Posterior cingulate gyrus (tissue), 11 donors: ENCODE measurements around the gene SCFD2.
"Not testable (repeated sequence)": the region's sequence is repeated elsewhere in the genome, so short reads cannot be mapped to it uniquely, and the experiment has no call there.

Experiments used
- DNase-seq, 10 donors: peaks; one replicate each; pipeline versions ENCODE4 v3.0.0 to v3.0.0-alpha.2; 2020 to 2021; ENCODE audit warnings: mixed read lengths in 3 of 10
- intact Hi-C: fragments of 100-400 bp; cut with DNase I; formaldehyde crosslinking; loops from one replicate; pipeline ENCODE4 v1.15.1; 2023

SCFD2 gene

GRCh38 chr4:53156896-53157295 is 209.0 kb downstream of the SCFD2 start:
- intact Hi-C loops, result no loop called here
- no peak for DNase-seq

- intact Hi-C loops, result no loop called here
- DNase-seq, result no peak
These were observed 213.4 kb downstream of the SCFD2 start for GRCh38 chr4:53152467-53152866.

- no peak for DNase-seq
- intact Hi-C loops, result no loop called here
These were observed 214.4 kb downstream of the SCFD2 start for GRCh38 chr4:53151489-53151788.

- intact Hi-C loops, result no loop called here
- no peak for DNase-seq
These were observed 215.0 kb downstream of the SCFD2 start for GRCh38 chr4:53150631-53151488.

- intact Hi-C loops, result no loop called here
- DNase-seq, result no peak
These were observed 218.2 kb downstream of the SCFD2 start for GRCh38 chr4:53147711-53148110.

GRCh38 chr4:53147197-53147596 is 218.7 kb downstream of the SCFD2 start:
- intact Hi-C loops, result no loop called here

GRCh38 chr4:53141308-53141707 is 224.6 kb downstream of the SCFD2 start:
- DNase-seq, result no peak
- intact Hi-C loops, result no loop called here

More at GRCh38 chr4:53147197-53147596, 218.7 kb downstream of the SCFD2 start:
- DNase-seq, result no peak

- intact Hi-C loops, DNase-seq: not testable (repeated sequence)
These were observed 226.6 kb downstream of the SCFD2 start for GRCh38 chr4:53139256-53139655.

GRCh38 chr4:53137468-53137867 is 228.4 kb downstream of the SCFD2 start:
- DNase-seq, result no peak
- intact Hi-C loops, result no loop called here

- DNase-seq, result no peak
- intact Hi-C loops, result no loop called here
These were observed 228.9 kb downstream of the SCFD2 start for GRCh38 chr4:53136954-53137353.

- intact Hi-C loops, result no loop called here
- DNase-seq, result no peak
These were observed 233.5 kb downstream of the SCFD2 start for GRCh38 chr4:53132132-53132891.

- intact Hi-C loops, result no loop called here
These were observed 234.3 kb downstream of the SCFD2 start for GRCh38 chr4:53131562-53131925.

GRCh38 chr4:53130896-53131561 is 234.8 kb downstream of the SCFD2 start:
- DNase-seq, result no peak
- intact Hi-C loops, result no loop called here

More at GRCh38 chr4:53131562-53131925, 234.3 kb downstream of the SCFD2 start:
- no peak for DNase-seq

- intact Hi-C loops, result no loop called here
- no peak for DNase-seq
These were observed 237.0 kb downstream of the SCFD2 start for GRCh38 chr4:53128706-53129357.

GRCh38 chr4:53128231-53128630 is 237.6 kb downstream of the SCFD2 start:
- intact Hi-C loops, result no loop called here
- no peak for DNase-seq

- intact Hi-C loops, result no loop called here
These were observed 238.5 kb downstream of the SCFD2 start for GRCh38 chr4:53127365-53127764.

GRCh38 chr4:53126099-53126498 is 239.8 kb downstream of the SCFD2 start:
- DNase-seq, result no peak
- intact Hi-C loops, result no loop called here

More at GRCh38 chr4:53127365-53127764, 238.5 kb downstream of the SCFD2 start:
- no peak for DNase-seq

GRCh38 chr4:53123819-53124218 is 242.0 kb downstream of the SCFD2 start:
- DNase-seq, result no peak
- intact Hi-C loops, result no loop called here

GRCh38 chr4:53123171-53123570 is 242.7 kb downstream of the SCFD2 start:
- no peak for DNase-seq
- intact Hi-C loops, result no loop called here

- no peak for DNase-seq
- intact Hi-C loops, result no loop called here
These were observed 243.4 kb downstream of the SCFD2 start for GRCh38 chr4:53122280-53123116.
